Endothelial cell (in vitro differentiated cells): ENCODE data around the gene DNAJC4. TPM values are rescaled to one million over a fixed set of nuclear protein-coding genes. Genes with fewer than 3 reads are reported as not detected.
A peak's percentile ranks its signal among the peaks of the same experiment; 100 is the strongest.

Source experiments
- DNase-seq: peaks from one replicate; pipeline ENCODE4 v3.0.0; 2021; ENCODE audit warnings: low spot score
- H3K27ac Mint-ChIP-seq: one replicate; pipeline ENCODE4 v1.8.0; 2021; ENCODE audit warnings: mixed read lengths, inconsistent platforms; ENCODE audit not compliant: unreplicated experiment
- H3K27me3 Mint-ChIP-seq: one replicate; pipeline ENCODE4 v1.8.0; 2021; ENCODE audit warnings: mild to moderate bottlenecking, moderate library complexity, mixed read lengths, inconsistent platforms; ENCODE audit not compliant: unreplicated experiment
- H3K36me3 Mint-ChIP-seq: one replicate; pipeline ENCODE4 v1.8.0; 2021; ENCODE audit warnings: mild to moderate bottlenecking, low read depth, mixed read lengths, inconsistent platforms; ENCODE audit not compliant: unreplicated experiment
- H3K4me1 Mint-ChIP-seq: one replicate; pipeline ENCODE4 v1.8.0; 2021; ENCODE audit warnings: mild to moderate bottlenecking, mixed read lengths, inconsistent platforms; ENCODE audit not compliant: unreplicated experiment
- H3K4me3 Mint-ChIP-seq: one replicate; pipeline ENCODE4 v1.8.0; 2021; ENCODE audit warnings: mild to moderate bottlenecking, mixed read lengths, inconsistent platforms; ENCODE audit not compliant: unreplicated experiment
- H3K9me3 Mint-ChIP-seq: one replicate; pipeline ENCODE4 v1.8.0; 2021; ENCODE audit warnings: mixed read lengths, inconsistent platforms; ENCODE audit not compliant: unreplicated experiment
- total RNA-seq: library from RNA; stranded (reverse); fragmentation: NEBNext Ultra II Directional; extraction: Animal tissue kit (Norgen Biotek cat#: 25700); gene quantifications from one replicate; pipeline ENCODE4 v1.2.1, GENCODE V29; 2021; ENCODE audit not compliant: unreplicated experiment
- TF ChIP-seq, protein P1 (sequence below): fragments of 200-600 bp; sonication (generic); IDR thresholded peaks from one replicate; pipeline ENCODE4 v1.5.0; 2021; ENCODE audit warnings: antibody characterized with exemption; ENCODE audit not compliant: unreplicated experiment

Gene DNAJC4
- total RNA-seq, 1 donor from 2014 or later, result 38.0 TPM

DNA sequence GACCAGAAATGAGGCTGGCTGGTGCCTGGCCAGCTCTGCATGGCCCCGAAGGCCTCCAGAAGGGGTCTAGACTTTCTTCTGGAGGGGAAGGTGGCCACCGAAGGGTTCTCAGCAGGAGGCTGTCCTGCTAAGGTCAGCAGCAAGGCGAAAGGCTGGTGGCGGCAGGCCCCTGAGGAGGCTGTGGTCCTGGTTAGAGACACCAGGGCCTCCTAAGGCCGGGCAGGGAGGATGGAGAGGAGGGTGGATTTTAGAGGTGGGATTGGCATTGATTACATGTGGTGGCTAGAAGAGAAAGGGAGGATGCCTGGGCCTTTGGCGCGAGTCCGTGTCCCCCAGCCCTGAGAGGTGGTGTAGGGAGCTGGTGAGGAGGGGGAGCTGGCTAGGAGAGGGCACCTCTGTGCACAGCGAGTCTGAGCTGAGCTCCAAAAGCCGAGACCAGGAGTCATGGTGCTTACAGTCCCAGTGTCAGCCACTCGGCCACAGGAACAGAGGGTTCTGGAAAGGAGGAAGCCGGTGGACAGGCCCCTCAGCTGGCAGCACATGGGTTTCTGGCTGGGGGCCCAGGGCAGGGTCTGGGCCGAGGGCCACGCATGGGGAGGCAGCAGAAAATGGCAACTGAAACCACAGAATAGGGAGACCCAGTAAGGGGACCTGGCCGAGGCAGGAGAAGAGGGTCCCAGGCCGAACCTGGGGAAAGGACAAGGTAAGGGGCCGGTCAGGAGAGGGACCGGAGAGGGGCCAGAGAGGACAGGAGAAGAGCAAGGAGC, 21.4 kb upstream of the DNAJC4 start:
- Mint-ChIP-seq H3K27me3 (peaks cover 7% of the 10 kb centered on the region), H3K36me3 (peaks cover 15% of the 10 kb centered on the region), H3K9me3 (no peaks in the 10 kb centered on the region), H3K4me3 (no peak overlapping the region), H3K4me1 (peaks cover 28% of the 10 kb centered on the region), H3K27ac (peak overlapping the region; percentile 48)
- DNase-seq, result no peak
- TF ChIP-seq, protein P1, sequence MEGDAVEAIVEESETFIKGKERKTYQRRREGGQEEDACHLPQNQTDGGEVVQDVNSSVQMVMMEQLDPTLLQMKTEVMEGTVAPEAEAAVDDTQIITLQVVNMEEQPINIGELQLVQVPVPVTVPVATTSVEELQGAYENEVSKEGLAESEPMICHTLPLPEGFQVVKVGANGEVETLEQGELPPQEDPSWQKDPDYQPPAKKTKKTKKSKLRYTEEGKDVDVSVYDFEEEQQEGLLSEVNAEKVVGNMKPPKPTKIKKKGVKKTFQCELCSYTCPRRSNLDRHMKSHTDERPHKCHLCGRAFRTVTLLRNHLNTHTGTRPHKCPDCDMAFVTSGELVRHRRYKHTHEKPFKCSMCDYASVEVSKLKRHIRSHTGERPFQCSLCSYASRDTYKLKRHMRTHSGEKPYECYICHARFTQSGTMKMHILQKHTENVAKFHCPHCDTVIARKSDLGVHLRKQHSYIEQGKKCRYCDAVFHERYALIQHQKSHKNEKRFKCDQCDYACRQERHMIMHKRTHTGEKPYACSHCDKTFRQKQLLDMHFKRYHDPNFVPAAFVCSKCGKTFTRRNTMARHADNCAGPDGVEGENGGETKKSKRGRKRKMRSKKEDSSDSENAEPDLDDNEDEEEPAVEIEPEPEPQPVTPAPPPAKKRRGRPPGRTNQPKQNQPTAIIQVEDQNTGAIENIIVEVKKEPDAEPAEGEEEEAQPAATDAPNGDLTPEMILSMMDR, result no peak

DNA sequence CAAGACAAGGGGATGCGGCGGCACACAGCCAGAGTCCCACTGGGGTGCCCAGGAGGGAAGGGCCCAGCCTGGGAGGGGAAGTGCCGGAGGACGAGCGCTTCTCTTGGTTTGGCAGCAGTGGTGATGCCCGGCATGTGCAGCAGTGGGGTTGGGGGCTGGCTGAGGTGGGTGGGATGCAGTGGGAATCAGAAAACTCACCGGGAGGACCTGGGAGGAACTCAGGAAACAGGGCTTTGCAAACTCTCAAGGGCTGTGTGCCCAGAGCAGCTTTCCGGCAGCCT, 20.8 kb upstream of the DNAJC4 start:
- TF ChIP-seq, protein P1, result no peak
- Mint-ChIP-seq H3K27ac (no peak overlapping the region), H3K36me3 (peaks cover 9% of the 10 kb centered on the region), H3K4me1 (peaks cover 22% of the 10 kb centered on the region), H3K4me3 (no peak overlapping the region), H3K9me3 (no peaks in the 10 kb centered on the region), H3K27me3 (peaks cover 7% of the 10 kb centered on the region)
- no peak for DNase-seq

DNA sequence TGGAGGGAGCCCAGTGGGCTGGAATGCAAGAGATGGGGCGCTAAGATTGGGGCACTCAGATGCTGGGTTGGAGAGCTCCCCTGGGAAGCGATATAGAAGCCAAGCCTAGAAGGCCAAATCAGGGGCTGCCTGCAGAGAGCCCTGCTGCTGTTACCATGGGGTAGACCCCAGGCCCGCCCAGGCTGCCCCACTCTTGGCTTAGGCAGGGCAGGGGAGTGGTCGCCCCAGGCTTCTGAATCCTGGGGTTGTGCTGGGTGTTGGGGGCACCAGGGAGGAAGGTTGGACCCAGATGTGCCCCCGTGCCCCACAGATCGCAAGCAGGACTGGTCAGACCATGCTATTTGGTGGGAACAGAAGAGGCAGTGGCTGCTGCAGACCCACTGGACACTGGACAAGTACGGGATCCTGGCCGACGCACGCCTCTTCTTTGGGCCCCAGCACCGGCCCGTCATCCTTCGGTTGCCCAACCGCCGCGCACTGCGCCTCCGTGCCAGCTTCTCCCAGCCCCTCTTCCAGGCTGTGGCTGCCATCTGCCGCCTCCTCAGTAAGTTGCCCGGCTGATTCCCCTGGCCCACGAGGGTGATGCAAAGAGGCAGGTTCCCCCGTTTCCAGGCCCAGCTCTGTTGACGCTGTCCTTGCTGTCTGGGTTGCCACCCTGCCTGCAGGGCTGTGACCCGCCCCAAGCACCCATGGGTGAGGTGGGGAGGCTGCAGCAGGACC, 19.9 kb upstream of the DNAJC4 start:
- Mint-ChIP-seq H3K27ac (no peak overlapping the region), H3K4me3 (no peak overlapping the region), H3K27me3 (peaks cover 7% of the 10 kb centered on the region), H3K4me1 (peaks cover 18% of the 10 kb centered on the region), H3K9me3 (no peaks in the 10 kb centered on the region), H3K36me3 (peaks cover 8% of the 10 kb centered on the region)
- DNase-seq, result no peak
- TF ChIP-seq, protein P1, result no peak

DNA sequence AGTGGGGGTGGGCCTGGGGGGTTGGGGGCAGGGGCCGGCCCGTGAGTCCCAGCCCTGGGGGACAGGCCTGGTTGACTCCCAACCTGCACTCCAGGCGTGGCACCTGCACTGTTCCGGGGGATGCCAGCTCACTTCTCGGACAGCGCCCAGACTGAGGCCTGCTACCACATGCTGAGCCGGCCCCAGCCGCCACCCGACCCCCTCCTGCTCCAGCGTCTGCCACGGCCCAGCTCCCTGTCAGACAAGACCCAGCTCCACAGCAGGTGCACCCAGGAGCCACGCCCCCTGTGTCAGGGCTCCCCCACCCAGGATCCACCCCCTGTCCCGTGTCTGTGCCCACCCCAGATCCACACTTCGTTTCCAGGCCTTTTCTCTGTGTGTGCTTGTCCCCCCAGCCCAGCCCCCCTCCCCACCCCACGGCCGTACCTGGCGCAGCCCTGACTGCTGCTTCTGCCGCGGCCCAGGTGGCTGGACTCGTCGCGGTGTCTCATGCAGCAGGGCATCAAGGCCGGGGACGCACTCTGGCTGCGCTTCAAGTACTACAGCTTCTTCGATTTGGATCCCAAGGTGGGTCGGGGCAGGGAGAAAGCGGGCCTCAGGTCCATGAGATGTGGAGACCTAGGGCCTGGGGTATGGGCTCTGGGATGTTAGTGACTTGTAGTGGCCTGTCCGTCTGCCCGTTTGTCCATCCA, 19.0 kb upstream of the DNAJC4 start:
- Mint-ChIP-seq H3K36me3 (peaks cover 8% of the 10 kb centered on the region), H3K4me3 (peak overlapping the region; percentile 65), H3K9me3 (no peaks in the 10 kb centered on the region), H3K27me3 (peaks cover 5% of the 10 kb centered on the region), H3K4me1 (peaks cover 10% of the 10 kb centered on the region), H3K27ac (no peak overlapping the region)
- DNase-seq, result no peak
- TF ChIP-seq, protein P1, result no peak
